Gastroesophageal sphincter (tissue), 3 donors: ENCODE results near the gene NUCB1.
"Not testable (repeated sequence)": the region's sequence is repeated elsewhere in the genome, so short reads cannot be mapped to it uniquely, and the experiment has no call there.

Experiments used
- CTCF ChIP-seq, 4 experiments: fragments of 200-600 bp in 2 of 4; fragments of 450-650 bp in 2 of 4; sonication (generic) in 1 of 4; IDR thresholded peaks; one replicate each; pipeline ENCODE4 v1.5.1; 2017 to 2019; ENCODE audit warnings: antibody characterized with exemption in 4 of 4, mild to moderate bottlenecking in 2 of 4, moderate library complexity in 2 of 4
- POLR2A ChIP-seq, 2 donors: fragments of 450-650 bp; IDR thresholded peaks; one replicate each; pipeline ENCODE4 v1.6.1; 2017; ENCODE audit warnings: antibody characterized with exemption in 2 of 2, mild to moderate bottlenecking in 2 of 2, moderate library complexity in 1 of 2

GRCh38 chr19:48927692-48928091 is 27.6 kb downstream of the NUCB1 start:
- not testable (repeated sequence) for TF ChIP-seq CTCF, POLR2A (IDR thresholded peaks at IDR 0.05)
